Suprapubic skin (tissue), 4 donors: ENCODE measurements around the gene MRPL12. TPM values are rescaled to one million over a fixed set of nuclear protein-coding genes. Genes with fewer than 3 reads are reported as not detected.
A peak's percentile ranks its signal among the peaks of the same experiment; 100 is the strongest.
"Not testable (repeated sequence)": the region's sequence is repeated elsewhere in the genome, so short reads cannot be mapped to it uniquely, and the experiment has no call there.

ENCODE experiments used
- DNase-seq, 2 donors: peaks; one replicate each; pipeline ENCODE4 v3.0.0-alpha.2; 2019; ENCODE audit warnings: low spot score in 2 of 2
- H3K27ac ChIP-seq: fragments of 200-600 bp; sonication (generic); one replicate; pipeline ENCODE4 v1.5.1; 2019
- H3K27me3 ChIP-seq: fragments of 200-600 bp; sonication (generic); one replicate; pipeline ENCODE4 v1.5.1; 2019
- H3K36me3 ChIP-seq: fragments of 200-600 bp; sonication (generic); one replicate; pipeline ENCODE4 v1.5.1; 2019
- H3K4me1 ChIP-seq: fragments of 200-600 bp; sonication (generic); one replicate; pipeline ENCODE4 v1.5.1; 2019
- H3K4me3 ChIP-seq: fragments of 200-600 bp; sonication (generic); one replicate; pipeline ENCODE4 v1.5.1; 2019; ENCODE audit warnings: mild to moderate bottlenecking
- H3K9me3 ChIP-seq: fragments of 200-600 bp; sonication (generic); one replicate; pipeline ENCODE4 v1.5.1; 2019
- EP300 ChIP-seq: sonication (generic); formaldehyde crosslinking; IDR thresholded peaks from one replicate; pipeline ENCODE4 v1.6.1; 2017; ENCODE audit warnings: antibody characterized with exemption
- POLR2A ChIP-seq, 2 donors: fragments of 450-650 bp; IDR thresholded peaks; one replicate each; pipeline ENCODE4 v1.6.1; 2017; ENCODE audit warnings: antibody characterized with exemption in 2 of 2, mild to moderate bottlenecking in 2 of 2, moderate library complexity in 2 of 2
- POLR2AphosphoS5 ChIP-seq, 3 donors: sonication (generic); formaldehyde crosslinking; IDR thresholded peaks; one replicate each; pipeline ENCODE4 v1.6.1; 2017; ENCODE audit warnings: antibody characterized with exemption in 3 of 3
- WGBS: methylation state at CpG from one replicate; pipeline ENCODE4 v1.1.5; 2018; 5-methylcytosine and 5-hydroxymethylcytosine counted together
- total RNA-seq, 4 donors: library from RNA; depleted of rRNA; stranded (reverse); fragments of >200 nt; gene quantifications; one replicate each; pipeline ENCODE4 v1.1.0, GENCODE V29; 2016
- TF ChIP-seq, protein P1 (sequence below), 2 donors: fragments of 200-600 bp in 1 of 2; fragments of 450-650 bp in 1 of 2; sonication (generic) in 1 of 2; IDR thresholded peaks; one replicate each; pipeline ENCODE4 v1.5.1; 2016 to 2019; ENCODE audit warnings: antibody characterized with exemption in 2 of 2, mild to moderate bottlenecking in 1 of 2, moderate library complexity in 1 of 2

The MRPL12 gene
- total RNA-seq, 4 donors from 2014 or later = 27.6 to 65.7 (median 52.1) TPM

DNA sequence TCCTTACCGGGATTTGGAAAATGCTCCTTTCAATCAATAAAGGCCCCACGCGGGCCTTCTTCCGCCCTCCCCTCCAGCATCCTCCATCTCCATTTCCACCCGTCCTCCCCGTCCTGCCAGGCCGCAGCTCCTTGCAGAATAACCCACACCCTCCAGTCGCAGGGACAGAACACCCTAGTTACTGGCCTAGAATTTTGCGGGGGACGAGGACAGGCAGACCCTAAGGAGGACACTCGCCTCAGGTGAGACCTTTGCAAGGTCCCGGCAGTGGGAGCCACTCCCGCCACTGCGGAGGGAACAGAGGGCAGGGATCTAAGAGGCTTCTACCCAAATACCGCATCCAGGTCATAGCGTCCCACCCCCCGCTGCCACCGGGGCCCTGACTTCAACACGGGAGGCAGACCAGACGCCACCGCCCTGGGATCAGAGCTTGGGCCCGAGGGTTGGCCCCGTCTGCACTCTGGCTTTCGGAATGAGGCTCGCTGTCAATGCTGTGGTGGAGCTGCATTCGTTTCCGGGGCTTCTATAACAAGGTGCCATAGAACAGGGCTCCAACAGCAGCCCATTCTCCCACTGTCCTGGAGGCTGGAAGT lies 35.7 kb downstream of the MRPL12 start:
- Histone ChIP-seq H3K27me3 (peaks cover 10% of the 10 kb centered on the region), H3K4me3 (no peak overlapping the region), H3K27ac (no peak overlapping the region), H3K4me1 (peaks cover 26% of the 10 kb centered on the region), H3K9me3 (no peaks in the 10 kb centered on the region), H3K36me3 (no peaks in the 10 kb centered on the region)
- WGBS = 88% methylated on average over 20 of the region's 27 CpGs
- DNase-seq = no peak
- no peak for TF ChIP-seq POLR2A (IDR thresholded peaks at IDR 0.05)
- TF ChIP-seq EP300 = no peak
- no peak for TF ChIP-seq POLR2AphosphoS5 (IDR thresholded peaks at IDR 0.05)
- TF ChIP-seq, protein P1, sequence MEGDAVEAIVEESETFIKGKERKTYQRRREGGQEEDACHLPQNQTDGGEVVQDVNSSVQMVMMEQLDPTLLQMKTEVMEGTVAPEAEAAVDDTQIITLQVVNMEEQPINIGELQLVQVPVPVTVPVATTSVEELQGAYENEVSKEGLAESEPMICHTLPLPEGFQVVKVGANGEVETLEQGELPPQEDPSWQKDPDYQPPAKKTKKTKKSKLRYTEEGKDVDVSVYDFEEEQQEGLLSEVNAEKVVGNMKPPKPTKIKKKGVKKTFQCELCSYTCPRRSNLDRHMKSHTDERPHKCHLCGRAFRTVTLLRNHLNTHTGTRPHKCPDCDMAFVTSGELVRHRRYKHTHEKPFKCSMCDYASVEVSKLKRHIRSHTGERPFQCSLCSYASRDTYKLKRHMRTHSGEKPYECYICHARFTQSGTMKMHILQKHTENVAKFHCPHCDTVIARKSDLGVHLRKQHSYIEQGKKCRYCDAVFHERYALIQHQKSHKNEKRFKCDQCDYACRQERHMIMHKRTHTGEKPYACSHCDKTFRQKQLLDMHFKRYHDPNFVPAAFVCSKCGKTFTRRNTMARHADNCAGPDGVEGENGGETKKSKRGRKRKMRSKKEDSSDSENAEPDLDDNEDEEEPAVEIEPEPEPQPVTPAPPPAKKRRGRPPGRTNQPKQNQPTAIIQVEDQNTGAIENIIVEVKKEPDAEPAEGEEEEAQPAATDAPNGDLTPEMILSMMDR (IDR thresholded peaks at IDR 0.05) = no peak

DNA sequence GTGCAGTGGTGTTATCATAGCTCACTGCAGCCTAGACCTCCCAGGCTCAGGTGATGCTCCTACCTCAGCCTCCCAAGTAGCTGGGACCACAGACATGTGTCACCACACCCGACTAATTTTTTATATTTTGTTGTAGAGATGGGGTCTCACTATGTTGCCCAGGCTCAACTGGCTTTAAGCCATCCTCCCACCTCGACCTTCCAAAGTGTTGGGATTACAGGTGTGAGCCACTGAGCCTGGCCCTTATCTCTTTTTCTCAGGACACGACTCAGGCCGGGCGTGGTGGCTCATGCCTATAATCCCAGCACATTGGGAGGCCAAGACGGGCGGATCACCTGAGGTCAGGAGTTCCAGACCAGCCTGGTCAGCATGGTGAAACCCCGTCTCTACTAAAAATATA lies 36.4 kb downstream of the MRPL12 start:
- not testable (repeated sequence) for H3K27me3 ChIP-seq, H3K9me3 ChIP-seq, H3K27ac ChIP-seq, H3K36me3 ChIP-seq, DNase-seq, H3K4me3 ChIP-seq
- 91% methylated on average over 8 of the region's 8 CpGs for WGBS
- peaks cover 19% of the 10 kb centered on the region for H3K4me1 ChIP-seq

DNA sequence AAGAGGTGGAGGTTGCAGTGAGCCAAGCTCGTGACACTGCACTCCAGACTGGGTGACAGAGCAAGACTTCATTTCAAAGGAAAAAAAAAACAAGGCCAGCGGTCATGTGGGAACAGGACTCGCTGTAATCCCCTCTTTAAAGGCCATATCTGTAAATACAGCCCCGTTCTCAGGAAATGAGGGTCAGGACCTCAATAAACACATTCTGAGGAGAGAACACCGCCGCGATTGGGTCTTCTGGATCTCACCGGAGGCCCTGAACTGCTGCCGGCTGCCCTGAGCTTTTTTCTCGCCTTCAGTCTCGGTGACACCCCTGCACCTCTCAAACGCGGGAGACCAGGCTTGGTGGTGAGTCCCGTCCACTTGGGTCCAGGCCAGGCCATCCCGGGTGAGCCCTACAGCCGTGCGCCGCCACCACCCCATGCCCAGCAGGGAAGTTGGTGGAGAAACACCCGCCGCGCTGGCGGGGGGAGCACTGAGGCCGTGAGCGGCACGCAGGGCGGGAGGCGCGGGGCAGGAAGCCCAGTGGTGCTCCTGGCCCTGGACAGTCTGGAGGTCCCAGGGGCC lies 37.3 kb downstream of the MRPL12 start:
- H3K27me3 ChIP-seq = peaks cover 10% of the 10 kb centered on the region
- H3K4me1 ChIP-seq = peaks cover 11% of the 10 kb centered on the region
- 65% methylated on average over 27 of the region's 28 CpGs for WGBS
- TF ChIP-seq POLR2A (IDR thresholded peaks at IDR 0.05) = no peak
- no peak for TF ChIP-seq POLR2AphosphoS5 (IDR thresholded peaks at IDR 0.05)
- TF ChIP-seq, protein P1 (IDR thresholded peaks at IDR 0.05) = no peak
- TF ChIP-seq EP300 = no peak
- H3K36me3 ChIP-seq = no peaks in the 10 kb centered on the region
- no peaks in the 10 kb centered on the region for H3K9me3 ChIP-seq
- H3K4me3 ChIP-seq = no peak overlapping the region
- no peak overlapping the region for H3K27ac ChIP-seq
- peak in 1 of 2 donors; percentile 62 for DNase-seq

DNA sequence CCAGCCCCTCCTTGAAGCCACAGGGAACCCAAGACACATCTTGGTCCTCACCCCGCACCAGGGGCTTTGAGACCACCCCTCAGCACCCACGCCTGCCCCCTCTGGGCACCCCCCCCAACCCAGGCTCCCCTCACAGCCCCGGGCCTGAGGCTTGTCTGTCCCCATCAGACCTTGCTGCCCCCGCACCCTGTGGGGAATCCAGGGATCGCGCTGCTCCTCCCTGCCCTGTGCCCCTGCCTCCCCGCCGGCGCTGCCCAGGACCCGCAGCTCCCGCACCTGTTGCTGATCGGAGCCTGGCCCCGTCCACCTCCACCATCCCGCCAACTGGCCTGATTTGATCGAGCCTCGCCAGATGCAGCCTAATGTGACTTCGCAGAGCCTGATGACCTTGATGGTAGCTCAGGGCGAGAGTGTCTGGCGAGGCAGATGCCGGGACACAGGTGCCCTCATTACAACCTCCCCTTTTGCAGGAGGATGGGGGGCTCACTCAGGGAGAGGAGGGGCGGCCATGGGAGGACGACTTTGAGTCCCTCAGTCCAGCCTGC lies 38.0 kb downstream of the MRPL12 start:
- DNase-seq = no peak
- H3K27me3 ChIP-seq = peaks cover 10% of the 10 kb centered on the region
- H3K27ac ChIP-seq = no peak overlapping the region
- no peak overlapping the region for H3K4me3 ChIP-seq
- no peaks in the 10 kb centered on the region for H3K36me3 ChIP-seq
- no peak for TF ChIP-seq POLR2AphosphoS5 (IDR thresholded peaks at IDR 0.05)
- TF ChIP-seq, protein P1 (IDR thresholded peaks at IDR 0.05) = no peak
- WGBS = 78% methylated on average over 12 of the region's 22 CpGs
- peaks cover 4% of the 10 kb centered on the region for H3K4me1 ChIP-seq
- no peaks in the 10 kb centered on the region for H3K9me3 ChIP-seq

DNA sequence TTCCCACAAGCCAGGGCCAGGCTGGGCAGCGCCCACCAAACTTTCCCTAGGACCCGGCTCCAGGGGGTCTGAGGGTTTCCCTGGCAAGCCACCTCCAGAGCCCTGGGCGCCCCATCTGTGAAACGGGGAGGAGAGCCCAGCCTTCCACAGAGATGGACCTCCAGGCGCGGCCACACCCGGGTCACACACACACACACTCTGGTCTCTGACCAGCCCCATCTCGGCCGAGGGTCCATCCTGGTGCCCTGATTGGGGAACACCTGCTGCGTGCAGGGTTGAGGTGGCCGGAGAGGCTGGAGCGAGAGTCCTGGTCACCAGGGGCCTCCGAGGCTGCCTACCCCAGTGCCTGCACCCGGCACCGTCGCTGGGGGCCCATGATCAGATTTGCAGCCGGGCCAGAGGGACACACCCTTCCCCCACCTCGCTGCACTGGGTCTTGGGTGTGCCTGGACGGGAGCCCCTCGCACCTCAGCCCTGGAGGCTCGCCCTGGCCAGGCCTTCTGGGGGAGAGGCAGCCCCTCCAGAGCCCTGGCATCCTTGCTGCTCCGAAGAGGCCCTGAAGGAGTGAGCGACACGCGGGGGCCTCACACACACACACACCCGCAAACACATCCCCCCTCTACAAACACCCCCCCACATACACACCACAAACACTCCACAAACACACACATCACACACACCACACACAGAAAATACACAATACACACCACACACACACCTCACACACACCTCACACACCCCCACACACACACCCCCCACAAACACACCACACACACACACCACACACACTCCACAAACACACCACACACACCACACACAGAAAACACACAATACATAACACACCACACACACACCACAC lies 38.7 kb downstream of the MRPL12 start:
- H3K36me3 ChIP-seq = no peaks in the 10 kb centered on the region
- H3K27ac ChIP-seq = no peak overlapping the region
- peaks cover 10% of the 10 kb centered on the region for H3K27me3 ChIP-seq
- no peak for DNase-seq
- H3K9me3 ChIP-seq = no peaks in the 10 kb centered on the region
- TF ChIP-seq POLR2AphosphoS5 (IDR thresholded peaks at IDR 0.05) = no peak
- TF ChIP-seq, protein P1 (IDR thresholded peaks at IDR 0.05) = no peak
- no peak for TF ChIP-seq EP300
- TF ChIP-seq POLR2A (IDR thresholded peaks at IDR 0.05) = no peak
- no peaks in the 10 kb centered on the region for H3K4me1 ChIP-seq
- no peak overlapping the region for H3K4me3 ChIP-seq
- WGBS = 85% methylated on average over 6 of the region's 26 CpGs

Other genes starting within 250 kb of the MRPL12 start
- gene ACTG1, start 190.6 kb upstream of the MRPL12 start, total RNA-seq = 1,000 to 10,000 TPM; 2,659 to 6,485 (median 4,163) TPM
- 1 to 10 TPM in 3 of 4 donors, under 1 TPM in 1; 0.52 to 4.7 (median 3.3) TPM for gene FSCN2, start 175.0 kb upstream of the MRPL12 start, total RNA-seq
- gene FAAP100, start 151.0 kb upstream of the MRPL12 start, total RNA-seq = 10 to 100 TPM; 33.0 to 44.2 (median 37.7) TPM
- gene NPLOC4, start 66.3 kb upstream of the MRPL12 start, total RNA-seq = 100 to 1,000 TPM in 1 of 4 donors, 10 to 100 TPM in 3; 77.1 to 115 (median 91.7) TPM
- gene TSPAN10, start 66.2 kb upstream of the MRPL12 start, total RNA-seq = 1 to 10 TPM in 3 of 4 donors, under 1 TPM in 1; 0.99 to 9.2 (median 2.5) TPM
- under 1 TPM in 1 of 4 donors, not detected in 3; 0.53 TPM for gene PDE6G, start 46.8 kb upstream of the MRPL12 start, total RNA-seq
- gene OXLD1, start 36.8 kb upstream of the MRPL12 start, total RNA-seq = 10 to 100 TPM; 39.6 to 68.1 (median 47.6) TPM
- gene CCDC137, start 36.6 kb upstream of the MRPL12 start, total RNA-seq = 10 to 100 TPM; 14.9 to 29.8 (median 24.5) TPM
- gene ARL16, start 19.6 kb upstream of the MRPL12 start, total RNA-seq = 10 to 100 TPM; 20.2 to 39.4 (median 36.2) TPM
- gene HGS, start 19.4 kb upstream of the MRPL12 start, total RNA-seq = 100 to 1,000 TPM in 3 of 4 donors, 10 to 100 TPM in 1; 91.0 to 181 (median 107) TPM
- 10 to 100 TPM; 14.1 to 32.0 (median 16.9) TPM for gene SLC25A10, start 8.9 kb downstream of the MRPL12 start, total RNA-seq
- gene GCGR, start 100.8 kb downstream of the MRPL12 start, total RNA-seq = 1 to 10 TPM in 2 of 4 donors, under 1 TPM in 2; 0.52 to 3.8 (median 1.3) TPM
- gene MCRIP1, start 129.9 kb downstream of the MRPL12 start, total RNA-seq = 10 to 100 TPM; 20.3 to 29.3 (median 27.4) TPM
- gene PPP1R27, start 131.7 kb downstream of the MRPL12 start, total RNA-seq = 1 to 10 TPM in 1 of 4 donors, not detected in 3; 1.3 TPM
- gene P4HB, start 157.2 kb downstream of the MRPL12 start, total RNA-seq = 1,000 to 10,000 TPM in 1 of 4 donors, 100 to 1,000 TPM in 3; 521 to 1,041 (median 898) TPM
- 100 to 1,000 TPM; 157 to 202 (median 180) TPM for gene ARHGDIA, start 168.0 kb downstream of the MRPL12 start, total RNA-seq
- 100 to 1,000 TPM in 2 of 4 donors, 10 to 100 TPM in 2; 43.0 to 110 (median 96.3) TPM for gene ALYREF, start 188.2 kb downstream of the MRPL12 start, total RNA-seq
- gene ANAPC11, start 188.4 kb downstream of the MRPL12 start, total RNA-seq = 100 to 1,000 TPM in 3 of 4 donors, 10 to 100 TPM in 1; 73.7 to 135 (median 121) TPM
- under 1 TPM in 1 of 4 donors, not detected in 3; 0.40 TPM for gene NPB, start 198.9 kb downstream of the MRPL12 start, total RNA-seq
- gene PCYT2, start 208.0 kb downstream of the MRPL12 start, total RNA-seq = 10 to 100 TPM; 23.7 to 34.2 (median 30.4) TPM
- gene SIRT7, start 214.8 kb downstream of the MRPL12 start, total RNA-seq = 10 to 100 TPM; 30.7 to 52.4 (median 38.9) TPM
- 10 to 100 TPM; 17.1 to 21.1 (median 19.0) TPM for gene MAFG, start 224.4 kb downstream of the MRPL12 start, total RNA-seq
- 10 to 100 TPM in 1 of 4 donors, 1 to 10 TPM in 3; 3.7 to 13.1 (median 9.0) TPM for gene PYCR1, start 233.9 kb downstream of the MRPL12 start, total RNA-seq
- gene MYADML2, start 243.9 kb downstream of the MRPL12 start, total RNA-seq = not detected